Measurements from ENCODE around the gene RAB7B.

Gene RAB7B

DNA sequence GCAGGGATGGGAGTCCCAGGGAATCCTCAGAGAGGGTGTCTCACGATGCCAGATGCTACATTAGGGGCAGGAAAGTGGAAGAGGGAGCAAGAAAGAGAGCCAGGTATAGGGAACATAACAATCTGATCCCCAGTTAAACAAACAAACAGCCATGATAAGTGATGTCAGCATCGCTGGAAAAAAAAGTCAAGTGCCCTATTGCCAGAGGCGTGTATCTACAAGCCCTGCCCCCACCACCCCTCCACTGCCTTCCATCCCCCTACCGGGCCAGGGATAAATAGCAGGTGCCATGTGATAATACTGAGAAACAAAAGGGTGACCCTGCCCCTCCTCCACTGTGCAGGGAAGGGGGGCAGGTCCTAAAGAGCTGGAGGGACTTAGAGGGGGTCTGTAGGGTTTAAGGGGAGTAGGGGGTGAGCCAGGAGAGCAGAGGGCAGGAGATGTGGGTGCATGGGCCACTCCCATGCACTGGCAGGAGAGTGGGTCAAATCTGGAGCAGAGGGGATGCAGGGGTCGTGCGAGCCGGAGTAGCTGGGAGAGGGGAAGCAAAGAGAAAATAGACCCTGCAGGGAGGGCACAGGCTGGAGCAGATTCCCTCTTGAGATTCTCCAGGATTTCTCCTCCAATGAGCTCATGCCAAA, 63.4 kb downstream of the RAB7B start:
- DNase-seq (ENCODE audit: low read depth in 2 of 2) = no peak
- no peak overlapping the region for H3K4me3 ChIP-seq (replicated peaks in 1 of 2; ENCODE audit: low read depth in 2 of 2, low read length in 2 of 2)
- TF ChIP-seq, protein P1, sequence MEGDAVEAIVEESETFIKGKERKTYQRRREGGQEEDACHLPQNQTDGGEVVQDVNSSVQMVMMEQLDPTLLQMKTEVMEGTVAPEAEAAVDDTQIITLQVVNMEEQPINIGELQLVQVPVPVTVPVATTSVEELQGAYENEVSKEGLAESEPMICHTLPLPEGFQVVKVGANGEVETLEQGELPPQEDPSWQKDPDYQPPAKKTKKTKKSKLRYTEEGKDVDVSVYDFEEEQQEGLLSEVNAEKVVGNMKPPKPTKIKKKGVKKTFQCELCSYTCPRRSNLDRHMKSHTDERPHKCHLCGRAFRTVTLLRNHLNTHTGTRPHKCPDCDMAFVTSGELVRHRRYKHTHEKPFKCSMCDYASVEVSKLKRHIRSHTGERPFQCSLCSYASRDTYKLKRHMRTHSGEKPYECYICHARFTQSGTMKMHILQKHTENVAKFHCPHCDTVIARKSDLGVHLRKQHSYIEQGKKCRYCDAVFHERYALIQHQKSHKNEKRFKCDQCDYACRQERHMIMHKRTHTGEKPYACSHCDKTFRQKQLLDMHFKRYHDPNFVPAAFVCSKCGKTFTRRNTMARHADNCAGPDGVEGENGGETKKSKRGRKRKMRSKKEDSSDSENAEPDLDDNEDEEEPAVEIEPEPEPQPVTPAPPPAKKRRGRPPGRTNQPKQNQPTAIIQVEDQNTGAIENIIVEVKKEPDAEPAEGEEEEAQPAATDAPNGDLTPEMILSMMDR (IDR thresholded peaks at IDR 0.05; ENCODE audit: low read depth, low read length) = peak; percentile 21

DNA sequence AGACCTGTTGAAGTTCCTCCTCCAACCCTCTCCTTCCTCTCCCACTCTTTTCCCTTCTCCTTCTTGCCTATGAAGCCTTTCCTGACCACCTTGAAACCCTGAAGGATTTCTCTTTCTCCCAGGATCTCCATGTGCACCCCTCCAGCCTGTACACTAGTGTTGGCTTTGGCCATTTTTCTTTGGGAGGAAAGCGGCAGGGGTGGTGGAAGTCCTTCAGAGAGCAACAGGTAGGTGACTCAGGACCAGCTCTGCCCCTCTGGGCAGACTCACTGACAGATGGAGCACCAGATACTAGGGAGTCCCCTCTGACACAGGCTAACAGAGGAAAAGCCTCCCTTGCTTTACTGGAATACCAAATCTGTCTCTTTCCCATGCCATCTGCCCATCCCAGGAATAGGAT, 64.5 kb downstream of the RAB7B start:
- H3K4me3 ChIP-seq (replicated peaks in 1 of 2; ENCODE audit: low read depth in 2 of 2, low read length in 2 of 2) = no peak overlapping the region
- TF ChIP-seq, protein P1 (IDR thresholded peaks at IDR 0.05; ENCODE audit: low read depth, low read length) = no peak
- DNase-seq (ENCODE audit: low read depth in 2 of 2) = no peak

DNA sequence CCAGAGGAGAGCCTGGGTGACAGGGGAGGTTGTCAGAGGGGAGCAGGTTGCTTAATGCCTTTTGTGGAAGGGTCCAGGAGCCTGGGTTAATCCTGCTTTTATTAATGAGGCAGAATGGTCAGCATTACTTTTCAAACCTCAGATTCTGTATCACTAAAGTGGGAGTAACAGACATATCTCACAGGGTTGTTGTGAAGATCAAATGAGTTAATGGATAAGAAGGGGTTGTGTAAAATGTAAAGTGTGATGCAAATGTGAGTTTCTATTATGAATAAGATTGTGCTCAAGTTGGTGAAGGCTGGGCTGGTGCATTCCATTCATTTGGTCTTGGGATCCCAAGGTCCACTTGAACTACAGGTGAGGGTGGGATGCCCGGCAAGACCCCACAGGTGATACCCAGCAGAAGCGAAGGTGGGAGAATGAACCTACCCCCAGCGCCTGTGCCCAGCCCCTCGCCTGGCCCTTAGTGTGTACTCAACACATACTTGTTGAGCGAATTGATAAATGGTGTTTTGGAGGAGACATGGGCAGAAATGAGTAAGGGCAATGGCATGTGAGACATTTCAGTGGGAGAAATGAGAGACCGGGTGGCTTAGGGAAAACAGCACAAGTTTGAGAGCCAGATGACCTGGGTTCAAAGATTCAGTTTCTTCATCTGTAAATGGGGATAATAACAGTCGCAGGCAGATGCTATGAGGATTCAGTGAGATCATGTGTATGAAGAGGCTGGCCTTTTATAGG, 66.2 kb downstream of the RAB7B start:
- TF ChIP-seq, protein P1 (IDR thresholded peaks at IDR 0.05; ENCODE audit: low read depth, low read length) = no peak
- DNase-seq (ENCODE audit: low read depth in 2 of 2) = peak; percentile 64 to 74
- no peak overlapping the region for H3K4me3 ChIP-seq (replicated peaks in 1 of 2; ENCODE audit: low read depth in 2 of 2, low read length in 2 of 2)

GRCh38 chr1:205936311-205936710, 66.9 kb downstream of the RAB7B start:
- H3K4me3 ChIP-seq (replicated peaks in 1 of 2; ENCODE audit: low read depth in 2 of 2, low read length in 2 of 2) = no peak overlapping the region
- peak in 1 of 2 donors; percentile 28 for DNase-seq (ENCODE audit: low read depth in 2 of 2)
- TF ChIP-seq, protein P1 (IDR thresholded peaks at IDR 0.05; ENCODE audit: low read depth, low read length) = no peak

DNA sequence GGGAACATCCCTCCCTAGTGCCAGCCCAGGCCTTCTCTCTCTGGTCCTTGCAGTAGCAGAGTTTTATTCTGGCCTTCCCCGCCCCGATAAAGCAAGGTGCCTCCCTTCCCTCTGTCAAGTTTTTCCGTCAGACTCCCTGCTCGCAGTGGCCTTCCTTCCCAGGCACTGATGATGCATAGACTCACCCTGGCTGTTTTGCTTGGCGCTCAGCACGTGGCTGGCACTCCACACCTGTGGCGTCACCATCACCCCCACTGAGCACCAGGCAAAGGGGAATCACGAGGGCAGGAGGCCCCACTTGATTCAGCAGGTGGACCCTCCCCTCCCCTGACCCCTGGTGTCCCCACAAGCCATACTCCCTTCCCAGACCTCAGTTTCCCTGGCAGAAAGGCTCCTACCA, 67.3 kb downstream of the RAB7B start:
- H3K4me3 ChIP-seq (replicated peaks in 1 of 2; ENCODE audit: low read depth in 2 of 2, low read length in 2 of 2) = no peak overlapping the region
- DNase-seq (ENCODE audit: low read depth in 2 of 2) = no peak
- TF ChIP-seq, protein P1 (IDR thresholded peaks at IDR 0.05; ENCODE audit: low read depth, low read length) = no peak

DNA sequence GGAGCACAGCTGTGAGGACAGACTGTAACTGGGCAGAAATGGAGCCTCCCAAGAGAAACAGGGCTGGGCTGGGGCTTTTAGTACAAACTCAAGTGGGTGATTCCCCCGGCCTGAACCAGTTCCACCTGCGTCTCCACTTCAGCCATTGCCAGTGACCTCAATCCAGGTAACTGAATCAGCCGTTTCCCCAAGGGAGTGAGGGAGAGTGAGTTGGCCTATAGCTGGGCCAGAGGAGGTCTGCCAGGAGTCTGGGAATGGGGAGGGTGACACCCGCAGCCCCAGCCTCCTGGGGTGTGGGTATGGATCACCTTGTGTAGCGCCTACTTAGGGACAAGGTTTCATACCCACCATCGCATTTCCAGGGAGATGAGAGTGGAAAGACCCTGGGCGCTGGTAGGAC, 68.4 kb downstream of the RAB7B start:
- no peak for DNase-seq (ENCODE audit: low read depth in 2 of 2)
- TF ChIP-seq, protein P1 (IDR thresholded peaks at IDR 0.05; ENCODE audit: low read depth, low read length) = no peak
- H3K4me3 ChIP-seq (replicated peaks in 1 of 2; ENCODE audit: low read depth in 2 of 2, low read length in 2 of 2) = no peak overlapping the region

All from cardiac fibroblast (primary cell).